Measurements from ENCODE around the gene TBC1D2. TPM values are rescaled to one million over a fixed set of nuclear protein-coding genes. Genes with fewer than 3 reads are reported as not detected.

Gene TBC1D2
- polyA plus RNA-seq, 6 donors from 2014 or later = 1.3 to 3.1 (median 1.6) TPM; not detected in 1

GRCh38 chr9:98171176-98171925, 84.1 kb downstream of the TBC1D2 start:
- H3K27me3 Mint-ChIP-seq = peaks cover 0 to 14% (median 4%) of the 10 kb centered on the region in 3 donors
- H3K4me1 Mint-ChIP-seq = peaks cover 0 to 9% (median 0%) of the 10 kb centered on the region in 3 donors
- peak overlapping the region in 2 of 6 donors; percentile 42 to 63 for H3K27ac Mint-ChIP-seq
- H3K36me3 Mint-ChIP-seq = peaks cover 0 to 4% of the 10 kb centered on the region in 2 donors
- no peaks in the 10 kb centered on the region for H3K9me3 Mint-ChIP-seq
- DNase-seq = no peak
- ATAC-seq (ENCODE audit: low read depth in 2 of 2) = no peak
- no peak overlapping the region for H3K4me3 Mint-ChIP-seq

GRCh38 chr9:98168941-98169488, 86.4 kb downstream of the TBC1D2 start:
- H3K4me1 Mint-ChIP-seq = peaks cover 0 to 11% (median 0%) of the 10 kb centered on the region in 3 donors
- no peaks in the 10 kb centered on the region for H3K9me3 Mint-ChIP-seq
- peaks cover 0 to 4% of the 10 kb centered on the region in 2 donors for H3K36me3 Mint-ChIP-seq
- peak overlapping the region in 3 of 6 donors; percentile 69 to 85 (median 70) for H3K27ac Mint-ChIP-seq
- ATAC-seq (ENCODE audit: low read depth in 2 of 2) (no peak), DNase-seq (no peak)
- no peak overlapping the region for H3K4me3 Mint-ChIP-seq
- peaks cover 0 to 14% (median 4%) of the 10 kb centered on the region in 3 donors for H3K27me3 Mint-ChIP-seq

GRCh38 chr9:98168153-98168780, 87.2 kb downstream of the TBC1D2 start:
- Mint-ChIP-seq H3K4me3 (no peak overlapping the region), H3K27me3 (peaks cover 0 to 9% (median 4%) of the 10 kb centered on the region in 3 donors), H3K36me3 (no peaks in the 10 kb centered on the region), H3K27ac (no peak overlapping the region), H3K4me1 (peaks cover 0 to 8% (median 0%) of the 10 kb centered on the region in 3 donors), H3K9me3 (no peaks in the 10 kb centered on the region)
- ATAC-seq (ENCODE audit: low read depth in 2 of 2) (no peak), DNase-seq (no peak)

DNA sequence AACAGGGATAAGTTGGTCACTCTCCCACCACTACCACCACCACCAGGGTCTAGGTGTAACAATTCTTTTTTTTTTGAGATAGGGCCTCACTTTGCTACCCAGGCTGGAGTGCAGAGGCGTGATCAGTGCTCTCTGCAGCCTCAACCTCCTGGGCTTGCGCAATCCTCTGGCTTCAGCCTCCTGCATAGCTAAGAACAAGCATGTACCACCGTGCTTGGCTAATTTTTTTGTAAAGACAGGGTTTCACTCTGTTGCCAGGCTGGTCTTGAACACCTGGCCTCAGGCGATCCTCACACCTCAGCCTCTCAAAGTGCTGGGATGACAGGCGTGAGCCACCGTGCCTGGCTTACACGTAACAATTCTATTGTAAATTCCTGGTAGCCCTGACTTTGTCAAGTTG, 90.5 kb downstream of the TBC1D2 start:
- DNase-seq = no peak
- Mint-ChIP-seq H3K27ac (no peak overlapping the region), H3K9me3 (no peaks in the 10 kb centered on the region), H3K4me3 (no peak overlapping the region), H3K4me1 (peaks cover 0 to 7% (median 2%) of the 10 kb centered on the region in 3 donors), H3K27me3 (peaks cover 0 to 9% (median 4%) of the 10 kb centered on the region in 3 donors), H3K36me3 (no peaks in the 10 kb centered on the region)
- ATAC-seq (ENCODE audit: low read depth in 2 of 2) = no peak

DNA sequence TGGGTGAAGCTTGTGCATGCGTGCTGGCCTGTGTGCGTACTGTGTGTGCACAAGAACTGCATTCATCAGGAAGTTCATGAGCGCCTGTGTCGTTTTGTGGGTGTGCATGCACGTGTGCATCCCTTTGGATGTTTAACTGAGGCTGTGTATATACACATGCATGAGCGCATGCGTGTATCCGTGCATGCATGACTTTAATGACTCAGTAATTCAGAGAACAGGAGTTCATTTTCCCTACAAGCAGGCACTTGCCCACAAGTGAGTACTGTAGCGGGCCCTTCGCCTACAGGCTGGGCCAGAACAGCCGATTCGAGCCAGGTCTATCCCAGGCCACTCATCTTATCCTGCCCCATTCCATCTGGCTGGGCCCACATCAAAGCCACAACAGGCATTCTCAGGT, 92.8 kb downstream of the TBC1D2 start:
- no peaks in the 10 kb centered on the region for H3K9me3 Mint-ChIP-seq
- H3K27me3 Mint-ChIP-seq = peaks cover 0 to 9% (median 0%) of the 10 kb centered on the region in 3 donors
- H3K4me1 Mint-ChIP-seq = peaks cover 0 to 6% (median 2%) of the 10 kb centered on the region in 3 donors
- ATAC-seq (ENCODE audit: low read depth in 2 of 2) (no peak), DNase-seq (no peak)
- H3K27ac Mint-ChIP-seq = no peak overlapping the region
- H3K4me3 Mint-ChIP-seq = no peak overlapping the region
- H3K36me3 Mint-ChIP-seq = no peaks in the 10 kb centered on the region

DNA sequence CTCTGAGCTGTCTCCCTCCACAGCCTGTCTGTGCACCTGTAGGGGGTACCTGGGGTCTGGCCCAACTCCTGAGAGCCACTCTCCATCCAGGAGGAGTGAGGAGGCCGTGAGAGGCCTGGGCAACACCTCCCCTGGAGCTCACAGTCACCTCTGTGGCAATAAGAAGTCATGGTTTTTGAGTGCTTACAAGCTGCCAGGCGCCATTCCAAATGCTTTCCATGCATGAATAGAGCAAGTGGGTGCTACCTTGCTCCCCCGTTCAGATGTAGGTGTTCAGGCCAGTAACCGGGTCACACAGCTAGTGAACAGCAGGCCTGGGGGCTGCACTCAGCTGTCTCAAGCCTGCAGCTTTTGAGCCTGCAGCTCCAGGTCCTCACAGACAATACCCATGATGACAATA, 93.6 kb downstream of the TBC1D2 start:
- peaks cover 0 to 9% (median 0%) of the 10 kb centered on the region in 3 donors for H3K27me3 Mint-ChIP-seq
- H3K36me3 Mint-ChIP-seq = no peaks in the 10 kb centered on the region
- no peak for DNase-seq
- no peak for ATAC-seq (ENCODE audit: low read depth in 2 of 2)
- peak overlapping the region in 1 of 6 donors; percentile 58 for H3K27ac Mint-ChIP-seq
- H3K4me1 Mint-ChIP-seq = peaks cover 0 to 6% (median 2%) of the 10 kb centered on the region in 3 donors
- H3K4me3 Mint-ChIP-seq = no peak overlapping the region
- no peaks in the 10 kb centered on the region for H3K9me3 Mint-ChIP-seq

DNA sequence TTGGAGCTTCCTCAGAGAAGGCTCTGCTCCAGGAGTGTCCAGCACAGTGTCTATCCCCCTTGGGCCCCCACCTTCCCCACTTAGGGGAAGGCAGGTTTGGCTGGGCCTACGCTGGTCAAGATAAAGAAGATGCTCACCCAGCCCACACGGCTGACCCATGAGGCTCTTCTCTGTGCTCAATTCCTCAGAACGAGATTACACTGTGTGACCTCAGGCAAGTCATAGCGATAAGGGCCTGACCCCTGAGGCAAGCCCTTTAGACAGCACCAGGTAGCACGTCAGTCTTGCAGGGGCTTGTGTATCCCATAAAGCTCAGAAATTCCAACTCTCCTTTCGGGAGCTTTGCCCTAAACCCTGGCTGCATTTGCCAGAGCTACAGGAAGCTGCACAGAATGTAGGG, 95.7 kb downstream of the TBC1D2 start:
- no peak overlapping the region for H3K27ac Mint-ChIP-seq
- ATAC-seq (ENCODE audit: low read depth in 2 of 2) (no peak), DNase-seq (no peak)
- H3K36me3 Mint-ChIP-seq = no peaks in the 10 kb centered on the region
- peaks cover 0 to 9% (median 0%) of the 10 kb centered on the region in 3 donors for H3K27me3 Mint-ChIP-seq
- H3K4me3 Mint-ChIP-seq = no peak overlapping the region
- H3K4me1 Mint-ChIP-seq = peaks cover 0 to 3% (median 2%) of the 10 kb centered on the region in 3 donors
- H3K9me3 Mint-ChIP-seq = no peaks in the 10 kb centered on the region

DNA sequence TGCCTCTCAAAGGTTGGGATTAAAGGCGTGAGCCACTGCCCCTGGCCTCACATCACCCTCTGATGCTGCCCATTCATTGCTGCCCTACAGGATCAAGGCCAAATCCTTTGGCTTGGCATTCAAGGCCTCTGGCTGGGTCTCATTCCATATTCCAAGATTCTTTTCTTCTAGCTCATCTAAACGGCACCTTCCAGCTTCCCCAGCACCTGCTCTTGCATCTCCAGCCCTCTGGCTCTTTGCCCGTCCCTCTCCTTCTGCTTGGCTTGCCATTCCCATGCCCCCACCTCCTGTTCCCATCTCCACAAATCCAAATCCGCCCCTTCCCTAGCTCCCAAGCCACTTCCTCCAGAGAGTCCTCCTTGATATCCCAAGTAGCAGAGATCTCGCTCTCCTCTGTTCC, 96.1 kb downstream of the TBC1D2 start:
- no peak for DNase-seq
- Mint-ChIP-seq H3K4me1 (peaks cover 0 to 3% (median 2%) of the 10 kb centered on the region in 3 donors), H3K9me3 (no peaks in the 10 kb centered on the region), H3K4me3 (no peak overlapping the region), H3K27me3 (peaks cover 0 to 9% (median 0%) of the 10 kb centered on the region in 3 donors), H3K27ac (peak overlapping the region in 1 of 6 donors; percentile 81), H3K36me3 (no peaks in the 10 kb centered on the region)
- no peak for ATAC-seq (ENCODE audit: low read depth in 2 of 2)

- peak overlapping the region in 1 of 8 donors; percentile 76 for H3K4me3 Mint-ChIP-seq
- peaks cover 0 to 3% (median 2%) of the 10 kb centered on the region in 3 donors for H3K4me1 Mint-ChIP-seq
- ATAC-seq (ENCODE audit: low read depth in 2 of 2) = no peak
- peak overlapping the region in 2 of 6 donors; percentile 20 to 34 for H3K27ac Mint-ChIP-seq
- H3K27me3 Mint-ChIP-seq = peaks cover 0 to 9% (median 0%) of the 10 kb centered on the region in 3 donors
- no peak for DNase-seq
- no peaks in the 10 kb centered on the region for H3K36me3 Mint-ChIP-seq
- no peaks in the 10 kb centered on the region for H3K9me3 Mint-ChIP-seq
These were observed 97.2 kb downstream of the TBC1D2 start for GRCh38 chr9:98158071-98158831.

DNA sequence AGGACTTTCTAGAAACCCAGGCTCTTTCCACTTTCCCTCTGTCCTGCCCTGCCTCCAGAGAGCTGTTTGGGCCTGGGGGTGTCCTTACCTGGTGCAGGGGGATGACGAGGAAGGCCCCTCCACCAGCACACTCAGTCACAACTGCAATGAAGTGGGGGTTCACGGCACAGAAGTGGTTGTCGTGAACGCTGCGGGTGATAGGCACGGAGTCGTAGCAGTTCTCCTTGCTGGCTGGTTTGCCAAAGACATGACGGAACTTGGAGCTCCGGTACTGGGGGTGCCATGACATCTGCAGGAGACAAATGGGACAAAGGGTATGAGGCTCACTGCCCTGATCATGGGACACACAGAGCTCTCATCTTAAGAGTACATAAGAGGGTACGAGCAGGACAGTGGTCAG, 98.1 kb downstream of the TBC1D2 start:
- Mint-ChIP-seq H3K27me3 (peaks cover 0 to 9% (median 0%) of the 10 kb centered on the region in 3 donors), H3K4me3 (no peak overlapping the region), H3K4me1 (peaks cover 0 to 3% (median 2%) of the 10 kb centered on the region in 3 donors), H3K27ac (no peak overlapping the region), H3K36me3 (no peaks in the 10 kb centered on the region), H3K9me3 (no peaks in the 10 kb centered on the region)
- ATAC-seq (ENCODE audit: low read depth in 2 of 2) = no peak
- DNase-seq = no peak

DNA sequence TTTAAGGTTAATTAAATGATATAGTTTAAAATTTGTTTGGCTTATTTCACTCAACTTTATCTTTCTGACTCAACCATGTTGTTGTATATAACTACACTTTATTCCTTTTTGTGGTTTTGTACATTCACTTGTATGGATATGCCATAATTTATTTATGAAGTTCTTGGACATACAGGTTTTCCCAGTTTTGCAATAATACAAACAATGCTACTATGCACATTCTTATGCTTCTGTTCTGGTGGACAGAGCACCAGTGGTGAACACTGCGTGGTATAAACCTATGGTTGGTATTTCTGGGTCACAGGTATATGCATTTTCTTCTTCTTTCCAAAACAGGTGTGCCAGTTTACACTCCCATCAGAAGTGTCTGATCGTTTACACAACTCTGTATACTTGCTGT, 100.8 kb downstream of the TBC1D2 start:
- no peak overlapping the region for H3K4me3 Mint-ChIP-seq
- no peak overlapping the region for H3K27ac Mint-ChIP-seq
- H3K27me3 Mint-ChIP-seq = no peaks in the 10 kb centered on the region
- H3K9me3 Mint-ChIP-seq = no peaks in the 10 kb centered on the region
- no peaks in the 10 kb centered on the region for H3K36me3 Mint-ChIP-seq
- ATAC-seq (ENCODE audit: low read depth in 2 of 2) = no peak
- no peaks in the 10 kb centered on the region for H3K4me1 Mint-ChIP-seq
- no peak for DNase-seq

- Mint-ChIP-seq H3K4me1 (no peaks in the 10 kb centered on the region), H3K4me3 (no peak overlapping the region), H3K27me3 (no peaks in the 10 kb centered on the region), H3K9me3 (no peaks in the 10 kb centered on the region), H3K27ac (no peak overlapping the region), H3K36me3 (no peaks in the 10 kb centered on the region)
- no peak for DNase-seq
- no peak for ATAC-seq (ENCODE audit: low read depth in 2 of 2)
These were observed 102.9 kb downstream of the TBC1D2 start for GRCh38 chr9:98152526-98152925.

- no peak for ATAC-seq (ENCODE audit: low read depth in 2 of 2)
- Mint-ChIP-seq H3K4me1 (peaks cover 2 to 7% (median 4%) of the 10 kb centered on the region in 3 donors), H3K36me3 (no peaks in the 10 kb centered on the region), H3K27me3 (no peaks in the 10 kb centered on the region), H3K4me3 (no peak overlapping the region), H3K9me3 (no peaks in the 10 kb centered on the region), H3K27ac (peak overlapping the region in 1 of 6 donors; percentile 25)
- DNase-seq = no peak
These were observed 104.7 kb downstream of the TBC1D2 start for GRCh38 chr9:98150721-98151120.
